Endothelial cell of umbilical vein (primary cell): ENCODE measurements around the gene CMSS1. TPM values are rescaled to one million over a fixed set of nuclear protein-coding genes. Genes with fewer than 3 reads are reported as not detected.

ENCODE experiments used
- BruUV-seq: library from RNA; stranded (reverse); fragments of 400-500 nt; replicated peaks from 2 replicates; lab custom pipeline; 2021; lab: Mats Ljungman, UMichigan
- CTCF ChIA-PET: fragments of 300-600, 350-600 bp; sonication (Branson Sonifier 250); formaldehyde crosslinking; loops from one replicate; lab custom pipeline; 2021; ENCODE audit warnings: antibody characterized with exemption, inconsistent platforms; lab: Charles Lee
- POLR2A ChIA-PET: fragments of 300-600, 350-600 bp; sonication (Branson Sonifier 250); formaldehyde crosslinking; loops from one replicate; lab custom pipeline; 2021; ENCODE audit warnings: antibody characterized with exemption, inconsistent platforms; lab: Charles Lee
- DNase-seq: peaks from one replicate; pipeline ENCODE4 v3.0.0-alpha.2; 2011; ENCODE audit warnings: low read depth, low spot score
- FAIRE-seq: peaks from 2 replicates; lab custom pipeline; 2011; peaks lifted over from hg19 to GRCh38; lab: Jason Lieb, UNC
- H2AFZ ChIP-seq: 2 replicates; pipeline ENCODE4 v1.6.0; 2012; ENCODE audit warnings: low read depth, low read length, control low read depth, inconsistent platforms
- H3K27ac ChIP-seq: 2 replicates; pipeline ENCODE4 v1.5.1; 2011; ENCODE audit warnings: low read depth, mild to moderate bottlenecking, control low read depth, low read length, moderate library complexity; ENCODE audit not compliant: insufficient read depth
- H3K27me3 ChIP-seq, 2 experiments: 2 replicates each; pipeline versions ENCODE4 v1.6.0 to v1.6.1; 2011; ENCODE audit warnings: low read length in 2 of 2, mixed read lengths in 1 of 2; ENCODE audit not compliant: control insufficient read depth in 2 of 2, insufficient read depth in 2 of 2
- H3K36me3 ChIP-seq, 2 experiments: 2 replicates in 1 of 2; 3 replicates in 1 of 2; pipeline ENCODE4 v1.5.1; 2011; ENCODE audit warnings: low read length in 2 of 2, mild to moderate bottlenecking in 1 of 2, moderate library complexity in 1 of 2; ENCODE audit not compliant: control insufficient read depth in 2 of 2, insufficient read depth in 2 of 2; ENCODE audit errors: extremely low read depth in 1 of 2
- H3K4me1 ChIP-seq: 3 replicates; pipeline ENCODE4 v1.5.1; 2011; ENCODE audit warnings: mild to moderate bottlenecking, low read length; ENCODE audit not compliant: control insufficient read depth, insufficient read depth; ENCODE audit errors: extremely low read depth
- H3K4me2 ChIP-seq: 2 replicates; pipeline ENCODE4 v1.6.1; 2011; ENCODE audit warnings: low read length, control low read depth, mixed read lengths; ENCODE audit not compliant: insufficient read depth
- H3K4me3 ChIP-seq, 3 experiments: fragments of 200-600 bp in 1 of 3; sonication (generic), shearing (Covaris generic) in 1 of 3; replicated peaks in 1 of 3; 2 replicates each; pipeline ENCODE4 v1.5.1; 2011 to 2016; ENCODE audit warnings: control low read depth in 3 of 3, low read length in 3 of 3, mild to moderate bottlenecking in 2 of 3, inconsistent platforms in 1 of 3, low read depth in 1 of 3, moderate library complexity in 1 of 3; ENCODE audit not compliant: insufficient read depth in 1 of 3
- H3K79me2 ChIP-seq: 2 replicates; pipeline ENCODE4 v1.6.0; 2012; ENCODE audit warnings: low read length, inconsistent platforms; ENCODE audit not compliant: control insufficient read depth, insufficient read depth
- H3K9ac ChIP-seq: replicated peaks from 2 replicates; pipeline ENCODE3; 2011; ENCODE audit warnings: low read length, control low read depth; ENCODE audit not compliant: insufficient read depth; ENCODE audit errors: extremely low read depth
- H3K9me1 ChIP-seq: replicated peaks from 3 replicates; pipeline ENCODE4 v1.6.0; 2011; ENCODE audit warnings: mild to moderate bottlenecking, low read length; ENCODE audit not compliant: control insufficient read depth, insufficient read depth; ENCODE audit errors: extremely low read depth
- H3K9me3 ChIP-seq: replicated peaks from 2 replicates; pipeline ENCODE4 v1.5.1; 2012; ENCODE audit warnings: low read length, inconsistent platforms; ENCODE audit not compliant: control insufficient read depth, insufficient read depth
- H4K20me1 ChIP-seq: replicated peaks from 2 replicates; pipeline ENCODE3; 2011; ENCODE audit warnings: mild to moderate bottlenecking, low read length; ENCODE audit not compliant: control insufficient read depth, insufficient read depth; ENCODE audit errors: extremely low read depth
- EZH2 ChIP-seq: IDR thresholded peaks from 2 replicates; pipeline ENCODE4 v1.6.1; 2012; ENCODE audit warnings: borderline replicate concordance, low read depth, mild to moderate bottlenecking, moderate library complexity, low read length, inconsistent platforms; ENCODE audit not compliant: severe bottlenecking
- FOS ChIP-seq: IDR thresholded peaks from 2 replicates; pipeline ENCODE4 v1.6.1; 2011; ENCODE audit warnings: mild to moderate bottlenecking, low read length, moderate library complexity, borderline replicate concordance; ENCODE audit not compliant: insufficient read depth
- GATA2 ChIP-seq: IDR thresholded peaks from 2 replicates; pipeline ENCODE4 v1.7.0; 2011; ENCODE audit warnings: low read depth, mild to moderate bottlenecking, moderate library complexity, mixed read lengths, low read length; ENCODE audit not compliant: insufficient read length, insufficient read depth
- JUN ChIP-seq: IDR thresholded peaks from 2 replicates; pipeline ENCODE4 v1.6.1; 2011; ENCODE audit warnings: borderline replicate concordance, low read depth; ENCODE audit not compliant: insufficient read length, insufficient read depth
- MYC ChIP-seq: IDR thresholded peaks from one replicate; pipeline ENCODE4 v1.6.1; 2011; ENCODE audit warnings: mild to moderate bottlenecking, low read depth, low read length
- POLR2A ChIP-seq: IDR thresholded peaks from 2 replicates; pipeline ENCODE4 v1.6.1; 2012; ENCODE audit warnings: low read depth, mild to moderate bottlenecking, control low read depth, low read length
- POLR2AphosphoS5 ChIP-seq: IDR thresholded peaks from 2 replicates; pipeline ENCODE4 v1.6.1; 2012; ENCODE audit warnings: low read depth, mild to moderate bottlenecking, control low read depth, low read length, moderate library complexity; ENCODE audit not compliant: insufficient read depth
- dilution Hi-C: fragments of 300-500 bp; cut with MboI; formaldehyde crosslinking; loops from one replicate; pipeline ENCODE4 v1.15.0; 2019; ENCODE audit warnings: low sequenced_read_pairs; ENCODE audit not compliant: extremely low pct_ligation_motif_present
- intact Hi-C: fragments of 100-400 bp; cut with micrococcal nuclease; formaldehyde crosslinking; loops from one replicate; pipeline ENCODE4 v1.10.0; 2022
- polyA plus RNA-seq, 4 experiments: library from polyadenylated mRNA; depleted of rRNA in 3 of 4; stranded (reverse) in 3 of 4; unstranded in 1 of 4; fragments of >200 nt; gene quantifications; 2 replicates each; pipeline versions ENCODE4 v1.2.1 to v1.2.3, GENCODE V29; 2011 to 2012; ENCODE audit warnings: missing spikeins in 1 of 4
- total RNA-seq: library from RNA; stranded (reverse); gene quantifications from 2 replicates; pipeline ENCODE4 v1.2.3, GENCODE V29; 2021
- TF ChIP-seq, protein P1 (sequence below): IDR thresholded peaks from 2 replicates; pipeline ENCODE4 v1.6.1; 2011; ENCODE audit not compliant: insufficient read depth, insufficient read length
- TF ChIP-seq, protein P2 (sequence below), 2 donors: IDR thresholded peaks; 1 replicate in 1 of 2; 2 replicates in 1 of 2; pipeline ENCODE4 v1.5.1; 2011; ENCODE audit warnings: low read length in 2 of 2, mild to moderate bottlenecking in 2 of 2, moderate library complexity in 2 of 2, control low read depth in 1 of 2, inconsistent platforms in 1 of 2, low read depth in 1 of 2; ENCODE audit not compliant: insufficient read depth in 1 of 2; ENCODE audit errors: extremely low read depth in 1 of 2

The CMSS1 gene
- total and polyA plus RNA-seq, 2 donors (not counting 3 experiments of a cell fraction or from before 2014, with no cell fraction given), result 9.7 to 60.6 TPM

DNA sequence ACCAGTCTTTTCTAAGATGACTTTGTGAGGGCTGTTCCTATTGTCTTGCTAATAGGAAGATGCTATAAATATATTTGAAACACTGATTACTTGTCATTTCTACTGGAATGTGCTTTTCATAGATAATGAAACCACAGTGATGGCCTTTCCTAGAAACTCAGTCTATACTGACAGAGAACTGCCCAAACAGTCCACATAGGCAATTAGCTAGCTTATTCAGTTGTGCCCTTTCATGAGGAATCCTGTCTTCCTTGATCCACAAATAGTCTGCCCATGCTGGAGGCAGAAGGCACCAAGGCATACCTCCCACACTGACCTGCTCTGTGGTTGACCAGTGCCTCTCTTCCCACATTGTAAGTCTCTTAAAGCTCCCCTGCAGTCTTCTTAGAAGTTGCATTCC, 135.9 kb downstream of the CMSS1 start:
- intact Hi-C loops (no loop called here), dilution Hi-C loops (no loop called here)
- no peak for FAIRE-seq
- Histone ChIP-seq H3K4me2 (no peak overlapping the region), H3K9ac (no peak overlapping the region), H2AFZ (no peak overlapping the region), H3K36me3 (no peaks in the 10 kb centered on the region), H4K20me1 (no peaks in the 10 kb centered on the region), H3K4me1 (no peaks in the 10 kb centered on the region), H3K27me3 (no peaks in the 10 kb centered on the region), H3K9me3 (no peaks in the 10 kb centered on the region), H3K9me1 (no peaks in the 10 kb centered on the region), H3K27ac (no peak overlapping the region), H3K4me3 (no peak overlapping the region), H3K79me2 (no peaks in the 10 kb centered on the region)
- no peak for DNase-seq
- ChIA-PET CTCF (interaction anchor here (1.0 kb wide), 2 partner anchors 11 to 111 kb away, joined by 3 to 4 read pairs; no protein-coding TSS in a partner anchor), POLR2A (no interaction called here)
- TF ChIP-seq JUN (no peak), GATA2 (no peak), EZH2 (no peak), POLR2A (no peak), POLR2AphosphoS5 (no peak), FOS (no peak), MYC (no peak)
- TF ChIP-seq, protein P1, sequence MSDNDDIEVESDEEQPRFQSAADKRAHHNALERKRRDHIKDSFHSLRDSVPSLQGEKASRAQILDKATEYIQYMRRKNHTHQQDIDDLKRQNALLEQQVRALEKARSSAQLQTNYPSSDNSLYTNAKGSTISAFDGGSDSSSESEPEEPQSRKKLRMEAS, result no peak
- TF ChIP-seq, protein P2, sequence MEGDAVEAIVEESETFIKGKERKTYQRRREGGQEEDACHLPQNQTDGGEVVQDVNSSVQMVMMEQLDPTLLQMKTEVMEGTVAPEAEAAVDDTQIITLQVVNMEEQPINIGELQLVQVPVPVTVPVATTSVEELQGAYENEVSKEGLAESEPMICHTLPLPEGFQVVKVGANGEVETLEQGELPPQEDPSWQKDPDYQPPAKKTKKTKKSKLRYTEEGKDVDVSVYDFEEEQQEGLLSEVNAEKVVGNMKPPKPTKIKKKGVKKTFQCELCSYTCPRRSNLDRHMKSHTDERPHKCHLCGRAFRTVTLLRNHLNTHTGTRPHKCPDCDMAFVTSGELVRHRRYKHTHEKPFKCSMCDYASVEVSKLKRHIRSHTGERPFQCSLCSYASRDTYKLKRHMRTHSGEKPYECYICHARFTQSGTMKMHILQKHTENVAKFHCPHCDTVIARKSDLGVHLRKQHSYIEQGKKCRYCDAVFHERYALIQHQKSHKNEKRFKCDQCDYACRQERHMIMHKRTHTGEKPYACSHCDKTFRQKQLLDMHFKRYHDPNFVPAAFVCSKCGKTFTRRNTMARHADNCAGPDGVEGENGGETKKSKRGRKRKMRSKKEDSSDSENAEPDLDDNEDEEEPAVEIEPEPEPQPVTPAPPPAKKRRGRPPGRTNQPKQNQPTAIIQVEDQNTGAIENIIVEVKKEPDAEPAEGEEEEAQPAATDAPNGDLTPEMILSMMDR (IDR thresholded peaks at IDR 0.05; ENCODE audit: extremely low read depth in 1 of 2, insufficient read depth in 1 of 2, low read depth in 1 of 2, low read length in 2 of 2), result no peak
- BruUV-seq, result no TSS peak
